Neural cell (in vitro differentiated cells): ENCODE results near the gene LDB1.

Source experiments
- POLR2AphosphoS5 ChIP-seq: IDR thresholded peaks from 2 replicates; pipeline ENCODE4 v1.6.1; 2012
- RAD21 ChIP-seq: fragments of 450-650 bp; conservative IDR thresholded peaks from 2 replicates; pipeline ENCODE4 v1.6.1; 2014; ENCODE audit warnings: antibody characterized with exemption, mild to moderate bottlenecking, moderate library complexity
- SMC3 ChIP-seq: fragments of 450-650 bp; conservative IDR thresholded peaks from 2 replicates; pipeline ENCODE4 v1.6.1; 2014; ENCODE audit warnings: antibody characterized with exemption, mild to moderate bottlenecking, moderate library complexity; ENCODE audit not compliant: poor library complexity
- TF ChIP-seq, protein P1 (sequence below): fragments of 450-650 bp; IDR thresholded peaks from 2 replicates; pipeline ENCODE4 v1.5.1; 2014; ENCODE audit warnings: antibody characterized with exemption, mild to moderate bottlenecking, moderate library complexity; ENCODE audit not compliant: poor library complexity, severe bottlenecking

GRCh38 chr10:102167861-102168260 lies 47.7 kb upstream of the LDB1 start:
- TF ChIP-seq RAD21 (no peak), SMC3 (no peak), POLR2AphosphoS5 (no peak)
- TF ChIP-seq, protein P1, sequence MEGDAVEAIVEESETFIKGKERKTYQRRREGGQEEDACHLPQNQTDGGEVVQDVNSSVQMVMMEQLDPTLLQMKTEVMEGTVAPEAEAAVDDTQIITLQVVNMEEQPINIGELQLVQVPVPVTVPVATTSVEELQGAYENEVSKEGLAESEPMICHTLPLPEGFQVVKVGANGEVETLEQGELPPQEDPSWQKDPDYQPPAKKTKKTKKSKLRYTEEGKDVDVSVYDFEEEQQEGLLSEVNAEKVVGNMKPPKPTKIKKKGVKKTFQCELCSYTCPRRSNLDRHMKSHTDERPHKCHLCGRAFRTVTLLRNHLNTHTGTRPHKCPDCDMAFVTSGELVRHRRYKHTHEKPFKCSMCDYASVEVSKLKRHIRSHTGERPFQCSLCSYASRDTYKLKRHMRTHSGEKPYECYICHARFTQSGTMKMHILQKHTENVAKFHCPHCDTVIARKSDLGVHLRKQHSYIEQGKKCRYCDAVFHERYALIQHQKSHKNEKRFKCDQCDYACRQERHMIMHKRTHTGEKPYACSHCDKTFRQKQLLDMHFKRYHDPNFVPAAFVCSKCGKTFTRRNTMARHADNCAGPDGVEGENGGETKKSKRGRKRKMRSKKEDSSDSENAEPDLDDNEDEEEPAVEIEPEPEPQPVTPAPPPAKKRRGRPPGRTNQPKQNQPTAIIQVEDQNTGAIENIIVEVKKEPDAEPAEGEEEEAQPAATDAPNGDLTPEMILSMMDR = no peak
